HCEC 1CT (cell line): Measurements from ENCODE around the gene STYX.
"Not testable (repeated sequence)": the region's sequence is repeated elsewhere in the genome, so short reads cannot be mapped to it uniquely, and the experiment has no call there.

Experiments
- DNase-seq: peaks from one replicate; pipeline ENCODE4 v3.0.0-alpha.2; 2017

STYX gene

DNA sequence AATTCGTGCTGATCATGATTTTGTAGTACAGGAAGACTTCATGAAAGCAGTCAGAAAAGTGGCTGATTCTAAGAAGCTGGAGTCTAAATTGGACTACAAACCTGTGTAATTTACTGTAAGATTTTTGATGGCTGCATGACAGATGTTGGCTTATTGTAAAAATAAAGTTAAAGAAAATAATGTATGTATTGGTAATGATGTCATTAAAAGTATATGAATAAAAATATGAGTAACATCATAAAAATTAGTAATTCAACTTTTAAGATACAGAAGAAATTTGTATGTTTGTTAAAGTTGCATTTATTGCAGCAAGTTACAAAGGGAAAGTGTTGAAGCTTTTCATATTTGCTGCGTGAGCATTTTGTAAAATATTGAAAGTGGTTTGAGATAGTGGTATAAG lies 2.5 kb upstream of the STYX start:
- not testable (repeated sequence) for DNase-seq

DNA sequence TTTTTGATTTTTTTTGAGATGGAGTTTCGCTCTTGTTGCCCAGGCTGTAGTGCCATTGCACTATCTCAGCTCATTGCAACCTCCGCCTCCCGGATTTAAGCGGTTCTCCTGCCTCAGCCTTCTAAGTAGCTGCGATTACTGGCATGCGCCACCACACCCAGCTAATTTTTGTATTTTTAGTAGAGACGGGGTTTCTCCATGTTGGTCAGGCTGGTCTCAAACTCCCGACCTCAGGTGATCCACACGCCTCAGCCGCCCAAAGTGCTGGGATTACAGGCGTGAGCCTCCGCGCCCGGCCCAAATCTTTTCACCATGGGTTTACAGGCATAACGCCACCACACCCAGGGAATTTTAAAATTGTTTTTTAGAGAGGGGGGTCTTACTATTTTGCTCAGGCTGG lies 931 bp upstream of the STYX start:
- not testable (repeated sequence) for DNase-seq

DNA sequence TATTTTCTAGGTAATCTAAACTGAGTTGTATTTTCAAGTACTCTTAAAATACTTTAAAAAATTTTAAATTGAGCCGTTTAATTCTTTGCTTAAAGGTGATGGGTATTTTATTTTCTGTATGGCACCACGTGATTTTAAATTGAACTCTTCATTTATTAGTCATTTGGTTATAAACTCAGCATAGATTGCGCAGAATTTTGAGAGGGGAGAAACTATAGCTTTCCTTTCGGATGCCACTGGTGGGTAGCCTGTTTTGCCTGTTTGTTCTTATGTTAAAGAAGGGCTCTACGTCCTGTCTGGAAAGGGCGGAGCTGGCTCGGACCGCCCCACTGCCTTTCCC lies 411 bp upstream of the STYX start:
- DNase-seq: no peak

DNA sequence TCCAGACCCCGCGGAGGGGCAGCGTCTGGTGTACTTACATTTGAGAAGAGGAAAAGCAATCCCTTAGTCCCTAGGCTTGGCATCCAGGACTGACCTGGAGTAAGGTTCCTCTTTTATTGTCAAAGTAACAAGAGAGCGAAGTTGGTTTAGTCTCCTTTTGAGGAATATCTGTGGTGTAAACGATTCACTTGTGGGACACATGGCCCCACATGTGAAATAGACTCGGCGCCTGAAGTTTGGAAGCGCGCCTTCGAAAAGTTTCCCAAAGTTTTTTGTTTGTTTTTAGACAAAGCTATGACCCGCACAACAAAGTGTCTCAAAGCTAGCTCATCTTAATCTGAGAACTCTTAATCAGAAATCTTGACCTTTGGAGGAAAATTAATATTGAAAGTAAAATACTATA lies 744 bp downstream of the STYX start:
- peak; percentile 21 for DNase-seq

DNA sequence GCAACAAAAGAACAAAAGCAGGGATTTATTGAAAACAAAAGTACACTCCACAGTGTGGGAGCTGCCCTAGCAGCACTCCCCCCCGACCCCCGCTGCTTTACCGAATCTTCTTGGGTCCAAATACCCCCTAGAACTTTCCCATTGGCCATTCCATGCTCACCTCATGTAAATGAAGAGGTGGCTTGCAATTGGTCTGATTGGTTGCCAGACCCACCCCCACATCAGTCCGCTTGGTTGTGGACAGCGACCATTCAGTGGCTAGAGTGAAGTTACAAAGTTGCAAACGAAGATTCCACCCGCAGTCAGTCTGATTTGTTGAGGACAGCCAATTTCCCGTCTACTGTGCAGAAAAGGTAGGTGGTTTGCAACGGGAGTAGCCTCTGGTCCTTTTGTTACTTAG lies 3.9 kb downstream of the STYX start:
- no peak for DNase-seq

DNA sequence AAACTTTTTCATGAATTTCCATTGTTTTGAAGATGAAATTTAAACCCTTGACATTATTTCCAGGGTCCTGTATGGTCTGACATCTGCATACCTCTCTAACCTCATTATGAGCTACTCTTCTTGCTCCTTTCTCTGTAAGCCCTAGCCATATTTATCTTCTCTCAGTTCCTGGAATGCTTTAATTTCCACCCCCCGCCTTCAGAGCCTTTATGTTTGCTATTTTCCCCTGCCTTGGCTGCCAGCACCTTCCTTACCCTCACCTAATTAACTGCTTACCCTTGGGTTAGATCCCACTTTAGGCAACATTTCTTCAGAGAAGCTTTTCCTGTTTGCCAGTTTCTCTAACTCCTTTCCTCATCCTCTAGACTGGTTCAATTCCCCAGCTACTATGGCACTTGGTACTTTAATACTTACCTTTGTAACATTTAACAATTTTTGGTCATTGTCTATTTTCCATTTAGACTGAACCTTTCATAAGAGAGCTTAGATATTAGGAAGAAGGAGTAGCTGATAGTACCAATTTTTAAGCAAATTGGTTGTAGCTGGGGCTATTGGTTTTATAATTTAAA lies 6.0 kb downstream of the STYX start:
- no peak for DNase-seq

DNA sequence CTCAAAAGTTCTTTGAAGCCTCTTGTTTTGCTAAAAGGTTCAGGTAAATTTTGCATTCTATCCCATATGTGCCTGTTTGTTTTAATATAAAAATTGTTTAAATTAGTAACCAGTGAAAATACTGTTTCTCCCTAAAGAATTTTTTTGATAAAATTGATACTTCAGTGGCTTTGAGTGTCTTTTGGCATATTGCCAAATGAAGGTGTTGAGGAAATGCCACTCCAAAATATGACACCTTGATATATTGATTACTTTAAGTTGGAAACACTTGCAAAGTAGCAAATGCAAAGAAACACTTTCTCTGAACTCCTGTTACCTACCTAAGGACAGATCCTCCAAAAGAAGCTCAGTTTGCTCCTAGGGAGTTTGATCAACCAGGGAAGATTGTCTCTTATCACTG lies 8.4 kb downstream of the STYX start:
- DNase-seq: no peak

DNA sequence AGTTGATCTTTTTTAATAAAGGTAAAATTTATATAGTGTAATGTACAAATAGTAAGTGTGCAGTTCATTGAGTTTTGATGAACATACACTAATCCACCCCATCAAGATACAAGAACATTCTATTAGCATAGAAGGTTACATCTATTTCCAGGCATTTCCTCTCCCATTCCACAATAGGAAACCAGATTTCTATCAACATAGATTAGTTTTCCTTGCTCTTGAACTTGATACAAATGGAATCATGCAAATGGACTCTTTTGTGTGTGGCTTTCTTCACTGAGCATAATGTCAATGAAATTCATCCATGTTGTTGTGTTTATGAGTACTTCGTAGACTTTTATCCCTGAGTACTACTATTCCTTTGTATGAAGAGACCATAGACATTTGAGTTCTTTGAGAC lies 10.8 kb downstream of the STYX start:
- DNase-seq: no peak

DNA sequence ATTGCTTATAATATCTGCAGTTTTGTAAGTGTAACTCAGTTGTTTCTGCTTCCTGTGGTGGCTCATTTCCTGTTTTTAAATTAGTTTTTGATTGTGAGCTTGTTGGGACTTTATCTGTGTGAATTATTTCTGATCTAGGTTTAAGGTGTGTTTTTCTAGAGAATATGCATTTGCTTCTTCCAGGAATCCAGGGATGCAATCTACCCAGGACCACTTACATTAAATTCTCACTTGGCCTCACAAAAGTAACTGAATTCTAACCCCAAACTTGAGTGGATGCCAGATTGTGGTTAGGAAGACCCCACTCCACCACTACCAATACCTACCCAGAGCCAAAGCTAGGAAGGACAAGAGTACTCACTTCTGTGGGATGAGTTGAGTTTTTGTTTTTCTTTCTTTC lies 11.9 kb downstream of the STYX start:
- no peak for DNase-seq

DNA sequence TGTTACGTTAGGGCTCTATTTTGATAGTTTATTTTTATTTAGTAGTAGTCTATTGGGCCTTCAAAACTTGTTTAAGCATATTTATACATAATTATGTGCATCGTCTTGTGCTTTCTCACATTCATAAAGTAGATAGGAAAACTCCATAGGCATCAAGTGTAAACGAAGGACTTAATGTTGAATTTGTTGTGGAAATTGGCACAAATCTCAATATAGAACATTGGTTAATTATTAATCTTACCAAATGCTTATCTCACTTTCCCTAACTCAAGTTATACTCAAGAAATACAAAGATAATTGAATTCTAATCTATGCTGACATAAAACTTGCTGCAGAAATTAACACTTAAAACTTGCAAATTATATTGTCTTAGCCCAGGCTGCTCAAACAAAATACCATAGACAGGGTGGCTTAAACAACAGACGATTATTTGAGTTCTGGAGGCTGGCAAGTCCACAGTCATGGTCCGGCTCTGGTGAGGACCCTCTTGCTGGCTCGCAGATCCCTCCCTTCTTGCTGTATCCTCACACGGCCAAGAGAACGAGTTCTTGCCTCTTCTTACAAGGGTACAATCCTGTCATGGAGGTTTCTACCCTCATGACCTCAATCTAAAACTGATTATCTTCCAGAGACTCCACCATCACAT lies 18.8 kb downstream of the STYX start:
- no peak for DNase-seq

DNA sequence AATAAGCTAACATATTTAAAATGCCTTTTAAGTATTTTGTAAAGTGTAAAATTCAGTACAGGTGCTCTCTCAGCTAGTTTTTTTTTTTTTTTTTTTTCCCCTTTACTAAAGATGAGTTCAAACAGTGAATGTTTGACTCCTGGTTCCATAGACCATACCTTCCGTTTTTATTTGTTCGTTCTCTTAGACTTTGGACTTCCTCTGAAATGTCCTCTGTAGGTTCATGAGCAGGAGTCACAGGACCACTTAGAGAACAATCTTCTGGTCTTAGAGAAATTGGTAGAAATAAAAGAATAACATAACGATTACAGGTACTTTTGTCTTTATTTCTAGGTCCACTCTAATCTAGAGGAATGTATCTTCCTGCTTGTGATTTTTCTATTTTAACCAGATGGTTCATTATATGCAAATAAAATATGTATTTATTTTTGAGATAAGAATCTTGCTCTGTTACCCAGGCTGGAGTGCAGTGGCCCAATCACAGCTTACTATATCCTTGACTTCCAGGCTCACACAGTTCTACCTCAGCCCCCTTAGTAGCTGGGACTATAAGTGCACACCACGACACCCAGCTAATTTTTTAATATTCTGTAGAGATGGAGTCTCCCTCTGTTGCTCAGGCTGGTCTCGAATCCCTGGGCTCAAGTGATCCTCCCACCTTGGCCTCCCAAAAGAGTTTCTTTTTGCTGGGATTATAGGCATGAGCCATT lies 25.8 kb downstream of the STYX start:
- no peak for DNase-seq

DNA sequence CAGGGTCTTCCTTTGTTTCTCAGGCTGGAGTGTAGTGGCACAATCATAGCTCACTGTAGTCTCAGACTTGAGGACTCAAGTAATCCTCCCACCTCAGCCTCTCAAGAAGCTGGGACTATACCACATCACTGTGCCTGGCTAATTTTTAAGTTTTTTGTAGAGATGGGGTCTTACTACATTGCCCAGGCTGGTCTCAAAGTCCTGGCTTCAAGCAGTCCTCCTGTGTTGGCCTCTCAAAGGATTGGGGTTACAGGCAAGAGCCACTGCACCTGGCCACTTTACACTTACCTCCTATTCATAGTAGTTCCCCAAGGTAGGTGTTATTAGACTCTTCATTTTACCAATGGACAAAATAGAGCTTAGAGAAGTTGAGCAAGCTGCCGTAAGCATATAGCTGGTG lies 29.2 kb downstream of the STYX start:
- DNase-seq: no peak

DNA sequence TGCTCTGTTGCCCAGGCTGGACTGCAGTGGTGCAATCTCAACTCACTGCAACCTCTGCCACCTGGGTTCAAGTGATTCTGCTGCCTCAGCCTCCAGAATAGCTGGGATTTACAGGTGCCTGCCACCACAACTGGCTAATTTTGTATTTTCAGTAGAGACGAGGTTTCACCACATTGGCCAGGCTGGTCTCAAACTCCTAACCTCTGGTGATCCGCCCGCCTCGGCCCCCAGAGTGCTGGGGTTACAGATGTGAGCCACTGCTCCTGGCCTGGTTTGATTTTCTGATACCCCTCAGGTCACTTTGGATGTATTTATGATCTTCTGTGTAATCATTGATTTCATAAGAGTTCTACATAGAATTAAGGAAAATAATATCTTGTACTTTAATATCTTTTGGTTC lies 33.0 kb downstream of the STYX start:
- not testable (repeated sequence) for DNase-seq

DNA sequence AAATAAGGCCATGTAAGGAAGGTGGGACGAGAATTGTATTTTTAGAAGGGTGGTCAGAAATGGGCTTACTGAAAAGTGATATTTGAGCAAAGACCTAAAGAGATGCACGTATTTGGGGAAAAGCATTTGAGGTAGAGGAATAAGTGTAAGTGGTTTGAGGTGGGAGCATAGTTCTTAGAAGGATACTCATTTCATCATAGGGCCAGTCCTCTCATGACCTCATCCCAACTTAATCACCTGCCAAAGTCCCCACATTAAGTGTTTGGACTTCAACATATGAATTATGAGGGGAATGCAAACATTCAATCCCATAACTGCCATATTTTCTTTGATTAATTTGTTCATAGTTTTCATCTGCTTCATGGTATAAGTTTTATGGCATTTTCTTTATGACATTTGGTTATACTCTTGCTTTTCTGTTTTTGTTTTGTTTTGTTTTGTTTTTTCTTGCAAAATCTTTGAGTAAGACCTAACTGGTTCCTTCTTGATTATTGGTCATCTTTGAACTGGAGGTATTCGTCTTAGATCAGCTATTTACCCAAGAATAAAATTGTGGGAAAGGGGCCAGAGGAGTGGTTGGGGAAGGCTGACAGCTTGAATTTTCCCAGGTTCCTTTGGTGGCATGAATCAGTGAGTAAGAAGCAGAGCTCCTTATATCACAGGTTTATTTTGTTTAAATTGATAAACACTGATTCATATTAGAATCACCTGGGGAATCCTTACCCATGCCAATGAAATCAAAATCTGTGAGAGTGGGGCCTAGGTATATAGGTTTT lies 37.3 kb downstream of the STYX start:
- DNase-seq: no peak

DNA sequence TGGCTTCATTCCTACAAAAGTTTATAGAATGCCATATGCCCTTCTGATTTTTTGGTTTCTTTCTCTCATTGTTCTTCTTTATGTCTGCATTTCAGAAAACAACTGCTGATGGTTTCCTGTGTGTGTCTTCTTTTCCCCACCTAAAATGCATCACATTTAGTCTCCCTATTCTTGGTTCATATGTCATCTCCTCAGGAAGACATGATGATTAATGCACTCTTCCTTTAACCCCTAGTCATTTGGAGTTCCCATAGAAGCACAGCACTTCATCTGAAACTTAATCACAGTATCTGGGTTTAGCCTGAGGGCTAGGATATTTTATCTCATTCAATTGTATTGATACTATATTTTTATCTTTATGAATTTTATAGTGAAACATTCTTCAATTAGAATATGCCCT lies 39.9 kb downstream of the STYX start:
- DNase-seq: no peak

DNA sequence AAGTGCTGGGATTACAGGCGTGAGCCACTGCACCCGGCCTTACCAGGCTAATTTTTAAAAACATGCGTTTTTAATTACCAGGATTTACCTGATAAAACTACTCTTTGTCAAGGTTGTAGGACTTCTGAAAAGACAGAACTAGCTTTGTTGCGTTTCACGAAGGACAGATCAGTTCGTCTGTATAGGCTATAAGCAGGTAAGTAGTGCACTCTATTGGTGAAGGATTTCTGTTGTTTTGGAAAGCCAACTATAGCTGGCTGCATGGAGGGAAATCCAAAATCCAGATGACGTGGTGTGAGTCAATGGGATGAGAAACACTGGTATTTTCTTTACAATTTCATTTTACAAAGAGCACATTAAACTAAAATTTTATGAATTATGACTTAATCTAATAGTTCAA lies 46.9 kb downstream of the STYX start:
- no peak for DNase-seq

DNA sequence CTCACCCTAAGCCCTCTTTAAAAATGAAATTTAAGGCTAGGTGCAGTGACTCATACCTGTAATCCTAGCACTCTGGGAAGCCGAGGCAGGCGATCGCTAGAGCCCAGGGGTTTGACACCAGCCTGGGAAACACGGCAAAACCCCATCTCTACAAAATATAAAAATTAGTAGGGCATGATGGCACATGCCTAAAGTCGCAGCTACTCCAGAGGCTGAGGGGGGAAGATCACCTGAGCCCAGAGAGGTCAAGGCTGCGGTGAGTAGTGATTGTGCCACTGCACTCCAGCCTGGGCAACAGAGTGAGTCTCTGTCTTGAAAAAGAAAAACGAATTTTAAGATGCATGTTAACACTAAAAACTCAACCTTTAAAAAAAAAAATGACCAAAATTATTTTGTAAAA lies 48.7 kb downstream of the STYX start:
- no peak for DNase-seq

DNA sequence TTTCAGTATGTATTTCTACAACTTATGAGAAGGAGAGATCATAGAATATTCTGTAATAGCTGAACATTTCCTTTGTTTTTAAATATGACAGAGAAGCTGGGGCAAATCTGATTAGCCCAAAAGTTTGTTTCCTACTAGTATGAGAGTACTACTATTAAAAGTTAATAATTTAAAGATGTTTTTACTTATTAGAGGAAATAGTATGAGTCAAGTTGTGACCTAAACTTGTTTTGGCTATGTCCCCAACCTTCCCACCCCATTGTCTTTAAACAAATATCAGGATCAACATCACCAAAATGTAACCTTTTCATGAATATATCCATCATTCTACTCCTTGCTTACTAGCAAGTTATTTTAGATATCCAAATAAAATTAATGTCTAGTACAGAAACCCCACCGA lies 50.9 kb downstream of the STYX start:
- no peak for DNase-seq

DNA sequence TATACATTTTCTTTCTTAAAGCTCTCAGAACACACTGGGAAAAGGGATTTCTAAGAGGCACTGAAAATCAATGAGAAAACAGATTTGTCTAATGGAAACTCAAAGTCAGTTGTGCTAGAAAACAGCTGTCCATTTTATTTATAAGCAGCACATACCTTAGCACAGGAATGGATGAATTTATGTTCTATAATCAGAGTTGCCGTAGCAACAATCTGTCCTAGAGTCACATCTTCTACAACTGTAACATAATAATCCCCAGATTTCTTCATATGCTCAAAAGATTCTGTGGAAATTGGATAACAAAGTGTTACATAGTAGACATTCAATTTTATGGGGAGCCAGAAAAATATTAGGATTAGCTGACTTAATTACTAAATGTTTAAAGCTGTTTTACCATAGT lies 51.7 kb downstream of the STYX start:
- DNase-seq: no peak

DNA sequence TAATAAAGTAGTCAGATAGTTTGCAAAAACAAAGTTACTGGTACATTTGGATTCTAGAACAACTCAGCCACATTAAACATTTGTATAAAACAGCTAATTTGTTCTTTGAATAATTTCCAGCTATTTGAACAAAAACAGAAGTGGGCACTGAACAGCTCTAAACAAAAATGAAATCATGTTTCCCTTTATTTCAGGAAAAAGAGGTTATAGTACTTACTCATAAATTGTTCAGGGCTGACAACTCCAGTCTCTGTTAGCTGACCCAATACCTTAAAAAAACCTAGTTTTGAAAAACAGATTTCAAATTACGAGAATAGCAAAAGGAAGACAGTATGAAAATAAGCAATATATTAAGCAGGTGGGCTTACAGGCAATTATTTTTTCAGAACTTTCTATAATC lies 53.2 kb downstream of the STYX start:
- no peak for DNase-seq

DNA sequence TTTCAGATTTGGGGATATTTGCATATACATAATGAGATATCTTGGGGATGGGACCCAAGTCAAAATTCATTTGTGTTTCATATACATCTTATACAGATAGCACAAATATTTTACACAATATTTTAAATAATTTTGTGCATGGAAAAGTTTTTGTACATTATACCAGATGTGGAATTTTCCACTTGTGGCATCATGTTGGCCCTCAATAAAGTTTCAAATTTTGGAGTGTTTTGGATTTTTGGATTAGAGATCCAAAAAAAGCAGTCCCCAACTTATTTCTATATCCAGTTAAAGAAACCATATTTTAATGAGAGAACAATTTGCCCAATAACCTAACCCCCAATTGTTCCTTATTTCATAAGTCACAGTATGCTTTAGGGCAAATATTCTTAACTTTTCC lies 56.9 kb downstream of the STYX start:
- no peak for DNase-seq

DNA sequence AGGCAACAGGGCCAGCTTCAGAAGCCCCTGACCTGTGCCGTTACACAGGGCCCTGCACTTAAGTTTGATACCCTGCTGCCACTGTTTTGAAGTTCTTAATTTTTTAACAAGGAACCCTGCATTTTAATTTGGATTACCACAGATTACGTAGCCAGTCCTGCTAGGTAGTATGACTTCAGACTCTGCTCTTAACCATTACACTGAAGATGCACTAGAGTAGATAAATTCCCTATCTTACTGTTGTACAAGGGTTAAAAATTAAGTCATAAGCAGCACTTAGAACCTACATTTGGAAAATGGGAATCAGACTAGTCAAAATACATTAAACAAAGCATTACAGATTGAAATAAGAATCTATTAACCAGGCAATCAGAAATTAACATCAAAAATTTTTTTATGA lies 59.2 kb downstream of the STYX start:
- DNase-seq: no peak

DNA sequence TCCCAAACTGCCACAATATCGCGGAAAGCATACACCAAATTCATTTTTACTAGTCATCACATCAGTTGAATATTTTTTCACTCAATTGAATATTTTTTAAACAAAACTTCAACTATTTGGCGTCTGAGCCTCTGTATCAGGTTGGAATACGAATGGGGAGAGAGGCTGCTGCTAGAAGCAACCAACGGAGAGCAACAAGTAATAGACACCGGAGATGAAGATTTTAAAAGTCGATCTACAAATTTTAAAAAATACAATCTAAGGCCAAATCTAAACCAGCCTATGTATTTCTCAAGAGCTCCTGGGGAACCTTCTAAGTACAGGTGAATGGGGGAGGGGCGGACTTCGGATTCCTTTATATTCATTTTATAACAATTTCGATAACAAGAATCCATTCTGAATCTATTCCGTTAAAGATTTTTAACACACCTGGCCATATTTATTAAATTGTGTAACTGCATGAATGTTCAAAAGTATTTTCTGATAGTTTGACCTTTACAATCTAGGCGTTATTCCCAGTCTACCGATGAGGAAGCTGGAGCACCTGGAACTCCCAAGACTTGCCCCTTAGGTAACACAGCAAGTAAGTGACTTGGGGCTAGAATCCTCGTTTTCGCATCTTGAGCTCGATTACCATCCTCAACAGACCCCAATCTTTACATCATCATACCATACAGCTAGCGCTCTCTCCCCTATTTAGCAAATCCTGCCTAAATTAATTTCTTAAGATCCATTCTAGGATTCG lies 60.2 kb downstream of the STYX start:
- no peak for DNase-seq
